ENCODE measurements around the gene ECE2. TPM values are rescaled to one million over a fixed set of nuclear protein-coding genes. Genes with fewer than 3 reads are reported as not detected.
A peak's percentile ranks its signal among the peaks of the same experiment; 100 is the strongest.

Gene ECE2
- total RNA-seq, 3 donors from 2014 or later: not detected

DNA sequence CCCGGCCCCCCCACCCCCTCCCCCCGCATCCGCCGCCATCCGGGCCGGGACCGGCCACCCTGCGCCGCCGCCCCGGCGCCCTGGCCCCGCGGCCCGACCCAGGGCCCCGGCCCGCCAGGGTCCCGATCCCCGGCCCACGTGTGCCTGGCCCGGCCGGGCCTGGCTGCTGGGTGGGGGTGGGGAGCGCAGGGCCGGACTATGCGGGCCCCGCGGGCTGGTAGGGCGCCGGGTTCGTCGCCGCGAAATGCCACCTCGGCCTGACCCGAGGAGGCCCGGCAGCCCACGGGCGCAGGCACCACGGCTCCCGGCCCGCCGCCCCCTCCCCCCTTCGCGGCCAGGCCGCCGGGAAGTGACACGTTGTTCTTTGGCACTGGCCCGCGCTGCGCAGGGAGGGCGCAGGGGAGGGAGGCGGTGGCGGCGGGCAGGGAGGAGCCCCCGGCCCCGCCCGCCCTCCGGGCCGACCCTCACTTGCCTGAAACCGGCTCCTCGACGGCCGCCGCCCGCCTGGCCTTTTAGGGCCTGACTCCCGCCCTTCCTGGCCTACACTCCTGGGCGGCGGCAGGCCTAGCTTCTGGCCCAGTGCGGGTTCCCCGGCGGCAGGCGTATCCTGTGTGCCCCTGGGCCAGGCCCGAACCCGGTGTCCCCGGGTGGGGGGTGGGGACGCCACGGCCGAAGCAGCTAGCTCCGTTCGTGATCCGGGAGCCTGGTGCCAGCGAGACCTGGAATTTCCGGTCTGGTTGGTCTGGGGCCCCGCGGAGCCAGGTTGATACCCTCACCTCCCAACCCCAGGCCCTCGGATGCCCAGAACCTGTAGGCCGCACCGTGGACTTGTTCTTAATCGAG, 39.1 kb downstream of the ECE2 start:
- peak; percentile 76 to 84 for DNase-seq (ENCODE audit: low spot score in 2 of 2)
- H3K4me3 ChIP-seq: peak overlapping the region; percentile 63 to 86 (median 64)
- H3K27ac ChIP-seq: peak overlapping the region; percentile 95 to 99
- intact Hi-C loops (cut with DNase I; ENCODE audit: low total_unique reads): loop anchor here (10.0 kb wide), 1 partner anchor 1520 kb away; the partner anchor contains the start of gene ATP11B
- no peaks in the 10 kb centered on the region for H3K9me3 ChIP-seq
- TF ChIP-seq, protein P1, sequence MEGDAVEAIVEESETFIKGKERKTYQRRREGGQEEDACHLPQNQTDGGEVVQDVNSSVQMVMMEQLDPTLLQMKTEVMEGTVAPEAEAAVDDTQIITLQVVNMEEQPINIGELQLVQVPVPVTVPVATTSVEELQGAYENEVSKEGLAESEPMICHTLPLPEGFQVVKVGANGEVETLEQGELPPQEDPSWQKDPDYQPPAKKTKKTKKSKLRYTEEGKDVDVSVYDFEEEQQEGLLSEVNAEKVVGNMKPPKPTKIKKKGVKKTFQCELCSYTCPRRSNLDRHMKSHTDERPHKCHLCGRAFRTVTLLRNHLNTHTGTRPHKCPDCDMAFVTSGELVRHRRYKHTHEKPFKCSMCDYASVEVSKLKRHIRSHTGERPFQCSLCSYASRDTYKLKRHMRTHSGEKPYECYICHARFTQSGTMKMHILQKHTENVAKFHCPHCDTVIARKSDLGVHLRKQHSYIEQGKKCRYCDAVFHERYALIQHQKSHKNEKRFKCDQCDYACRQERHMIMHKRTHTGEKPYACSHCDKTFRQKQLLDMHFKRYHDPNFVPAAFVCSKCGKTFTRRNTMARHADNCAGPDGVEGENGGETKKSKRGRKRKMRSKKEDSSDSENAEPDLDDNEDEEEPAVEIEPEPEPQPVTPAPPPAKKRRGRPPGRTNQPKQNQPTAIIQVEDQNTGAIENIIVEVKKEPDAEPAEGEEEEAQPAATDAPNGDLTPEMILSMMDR (IDR thresholded peaks at IDR 0.05): no peak
- peak; percentile 7 to 85 (median 60) for TF ChIP-seq POLR2AphosphoS5 (IDR thresholded peaks at IDR 0.05)
- peaks cover 6 to 31% of the 10 kb centered on the region in 2 donors for H3K4me1 ChIP-seq
- H3K27me3 ChIP-seq: no peaks in the 10 kb centered on the region
- H3K36me3 ChIP-seq: no peaks in the 10 kb centered on the region

DNA sequence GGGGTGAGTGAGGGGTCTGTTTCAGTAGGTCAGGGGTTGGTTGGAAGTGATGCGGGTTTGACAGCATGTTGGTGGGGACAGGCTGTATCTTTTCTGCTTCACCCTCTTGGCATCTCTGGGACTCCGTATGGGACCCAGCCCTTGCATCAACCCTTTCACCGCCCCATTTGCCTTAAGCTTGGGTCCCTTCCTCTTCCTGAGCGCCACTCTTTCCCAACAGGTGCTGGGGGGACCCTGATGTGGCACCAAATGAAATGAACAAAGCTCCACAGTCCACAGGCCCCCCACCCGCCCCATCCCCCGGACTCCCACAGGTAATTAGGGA, 39.7 kb downstream of the ECE2 start:
- Histone ChIP-seq H3K4me3 (peak overlapping the region; percentile 63 to 86 (median 64)), H3K9me3 (no peaks in the 10 kb centered on the region), H3K4me1 (peaks cover 11 to 36% of the 10 kb centered on the region in 2 donors), H3K27me3 (no peaks in the 10 kb centered on the region), H3K27ac (peak overlapping the region; percentile 95 to 99), H3K36me3 (no peaks in the 10 kb centered on the region)
- no peak for DNase-seq (ENCODE audit: low spot score in 2 of 2)
- TF ChIP-seq POLR2A (IDR thresholded peaks at IDR 0.05) (no peak), POLR2AphosphoS5 (IDR thresholded peaks at IDR 0.05) (no peak)
- TF ChIP-seq, protein P1 (IDR thresholded peaks at IDR 0.05): no peak
- intact Hi-C loops (cut with DNase I; ENCODE audit: low total_unique reads): loop anchor here (10.0 kb wide), 1 partner anchor 1521 kb away; the partner anchor contains the start of gene ATP11B

DNA sequence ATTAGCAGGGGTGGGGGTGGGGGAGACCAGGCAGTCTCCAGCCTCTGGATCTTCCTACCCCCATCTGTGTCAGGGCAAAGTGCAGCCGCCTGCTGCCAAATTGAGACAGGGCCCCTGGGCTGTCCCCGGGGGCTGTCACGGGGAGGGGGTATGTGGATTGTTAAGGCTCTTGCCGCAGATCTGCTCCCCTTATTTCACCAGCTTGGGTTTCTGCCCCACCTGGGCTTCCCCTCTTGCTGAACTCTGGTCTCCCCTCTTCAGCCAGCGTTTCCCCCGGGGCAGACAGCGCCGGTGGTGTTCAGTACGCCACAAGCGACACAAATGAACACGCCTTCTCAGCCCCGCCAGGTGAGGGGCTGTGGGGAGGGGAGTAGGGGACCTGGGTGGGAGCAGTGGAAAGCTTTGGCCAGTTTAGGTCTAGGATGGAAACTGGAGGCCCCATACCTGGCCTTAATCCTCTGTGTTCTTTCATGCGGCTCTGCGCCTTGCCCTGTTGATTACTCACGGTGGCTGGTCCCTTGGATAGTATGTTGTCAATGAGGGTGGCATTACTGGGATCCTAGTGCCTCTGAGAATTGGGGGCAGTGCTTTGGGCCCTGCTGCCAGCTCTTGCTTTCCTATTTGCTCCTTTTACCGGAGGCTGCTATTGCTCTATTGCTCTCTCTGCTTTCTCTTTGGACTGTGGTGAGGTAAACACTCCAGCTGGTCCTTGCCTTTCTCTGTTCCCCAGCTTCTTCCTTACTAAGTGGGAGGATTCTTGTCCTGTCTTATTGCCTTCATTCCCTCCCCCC, 40.2 kb downstream of the ECE2 start:
- intact Hi-C loops (cut with DNase I; ENCODE audit: low total_unique reads): loop anchor here (10.0 kb wide), 1 partner anchor 1521 kb away; the partner anchor contains the start of gene ATP11B
- no peaks in the 10 kb centered on the region for H3K27me3 ChIP-seq
- H3K9me3 ChIP-seq: no peaks in the 10 kb centered on the region
- no peaks in the 10 kb centered on the region for H3K36me3 ChIP-seq
- peak overlapping the region; percentile 95 to 99 for H3K27ac ChIP-seq
- peaks cover 11 to 37% of the 10 kb centered on the region in 2 donors for H3K4me1 ChIP-seq
- DNase-seq (ENCODE audit: low spot score in 2 of 2): no peak
- TF ChIP-seq POLR2A (IDR thresholded peaks at IDR 0.05): no peak
- TF ChIP-seq, protein P1 (IDR thresholded peaks at IDR 0.05): no peak
- no peak for TF ChIP-seq POLR2AphosphoS5 (IDR thresholded peaks at IDR 0.05)
- peak overlapping the region; percentile 63 to 86 (median 64) for H3K4me3 ChIP-seq

DNA sequence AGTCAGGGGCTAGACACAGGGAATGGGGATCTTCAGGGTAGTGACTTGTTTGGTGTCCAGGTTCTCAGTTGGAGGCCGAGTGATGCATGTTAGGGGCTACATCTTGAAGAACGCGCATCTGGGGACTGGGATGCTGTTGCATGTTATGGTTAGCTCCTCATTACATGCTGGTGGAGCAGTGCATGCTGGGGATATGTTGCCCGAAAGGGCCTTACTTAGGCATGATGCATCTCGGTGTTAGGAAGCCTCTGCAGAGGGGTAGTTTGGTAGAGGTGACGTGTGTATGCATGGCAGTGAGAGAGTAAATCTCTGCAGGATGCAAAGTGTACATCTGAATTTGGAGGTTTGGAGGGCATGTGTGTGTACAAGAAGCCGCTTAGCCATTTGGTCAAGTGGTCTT, 41.0 kb downstream of the ECE2 start:
- no peaks in the 10 kb centered on the region for H3K36me3 ChIP-seq
- peaks cover 11 to 37% of the 10 kb centered on the region in 2 donors for H3K4me1 ChIP-seq
- TF ChIP-seq POLR2AphosphoS5 (IDR thresholded peaks at IDR 0.05) (no peak), POLR2A (IDR thresholded peaks at IDR 0.05) (no peak)
- TF ChIP-seq, protein P1 (IDR thresholded peaks at IDR 0.05): no peak
- no peak for DNase-seq (ENCODE audit: low spot score in 2 of 2)
- intact Hi-C loops (cut with DNase I; ENCODE audit: low total_unique reads): loop anchor here (10.0 kb wide), 1 partner anchor 1522 kb away; the partner anchor contains the start of gene ATP11B
- no peaks in the 10 kb centered on the region for H3K27me3 ChIP-seq
- H3K4me3 ChIP-seq: peak overlapping the region in 2 of 3 donors; percentile 64 to 86
- H3K27ac ChIP-seq: peak overlapping the region; percentile 95 to 99
- H3K9me3 ChIP-seq: no peaks in the 10 kb centered on the region

All from breast epithelium (tissue), 4 donors.